ENCODE measurements around the gene AOPEP.

AOPEP gene, protein sequence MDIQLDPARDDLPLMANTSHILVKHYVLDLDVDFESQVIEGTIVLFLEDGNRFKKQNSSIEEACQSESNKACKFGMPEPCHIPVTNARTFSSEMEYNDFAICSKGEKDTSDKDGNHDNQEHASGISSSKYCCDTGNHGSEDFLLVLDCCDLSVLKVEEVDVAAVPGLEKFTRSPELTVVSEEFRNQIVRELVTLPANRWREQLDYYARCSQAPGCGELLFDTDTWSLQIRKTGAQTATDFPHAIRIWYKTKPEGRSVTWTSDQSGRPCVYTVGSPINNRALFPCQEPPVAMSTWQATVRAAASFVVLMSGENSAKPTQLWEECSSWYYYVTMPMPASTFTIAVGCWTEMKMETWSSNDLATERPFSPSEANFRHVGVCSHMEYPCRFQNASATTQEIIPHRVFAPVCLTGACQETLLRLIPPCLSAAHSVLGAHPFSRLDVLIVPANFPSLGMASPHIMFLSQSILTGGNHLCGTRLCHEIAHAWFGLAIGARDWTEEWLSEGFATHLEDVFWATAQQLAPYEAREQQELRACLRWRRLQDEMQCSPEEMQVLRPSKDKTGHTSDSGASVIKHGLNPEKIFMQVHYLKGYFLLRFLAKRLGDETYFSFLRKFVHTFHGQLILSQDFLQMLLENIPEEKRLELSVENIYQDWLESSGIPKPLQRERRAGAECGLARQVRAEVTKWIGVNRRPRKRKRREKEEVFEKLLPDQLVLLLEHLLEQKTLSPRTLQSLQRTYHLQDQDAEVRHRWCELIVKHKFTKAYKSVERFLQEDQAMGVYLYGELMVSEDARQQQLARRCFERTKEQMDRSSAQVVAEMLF

DNA sequence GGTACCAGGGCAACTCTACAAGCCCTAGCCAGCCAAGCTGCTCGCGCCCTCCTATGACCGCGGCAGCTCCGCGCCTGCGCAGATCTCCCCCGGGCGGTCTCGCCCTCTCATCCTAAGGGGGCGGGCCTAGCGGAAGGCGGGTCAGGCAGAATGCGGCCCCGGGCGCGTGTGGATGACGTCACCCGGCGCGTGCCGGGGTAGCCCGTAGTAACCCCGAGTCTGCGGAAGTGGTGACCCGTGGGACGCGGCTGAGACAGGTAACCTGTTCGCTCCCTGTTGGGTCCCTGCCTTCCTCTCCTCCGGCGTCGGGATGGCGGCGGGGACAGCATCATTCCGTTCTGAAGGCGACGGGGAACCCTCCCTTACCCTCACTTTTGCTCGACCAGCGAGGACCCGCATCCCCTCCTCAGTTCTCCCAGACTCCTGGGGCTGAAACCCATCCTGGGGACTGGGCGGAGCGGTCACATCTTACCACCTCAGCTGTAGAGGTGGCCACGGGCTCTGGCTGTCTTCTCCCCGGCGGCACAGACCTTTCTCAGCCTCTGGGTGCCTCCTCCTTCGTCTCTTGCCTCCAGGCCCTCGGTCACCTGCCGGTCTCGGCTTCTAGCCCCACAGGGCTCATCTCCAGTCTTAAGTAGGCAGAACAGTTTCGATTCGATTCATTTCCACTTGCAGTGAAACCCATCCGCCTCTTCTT lies at the start of gene AOPEP:
AOPEP (plus strand) TSS at position 205 of the 697 bp plus-strand sequence. CDS start 33,085 bp downstream, outside the sequence.
- peak within 1 kb of the TSS; percentile 75 for H3K4me3 ChIP-seq (ENCODE audit: low read length)
- no peaks in the 10 kb centered on the region for H4K20me1 ChIP-seq (ENCODE audit: insufficient read depth, low read length)
- H3K79me2 ChIP-seq (ENCODE audit: low read length), result peaks cover 21% of the 10 kb centered on the region
- H3F3A ChIP-seq (ENCODE audit: insufficient read depth, low read length), result no peaks in the 10 kb centered on the region; the same call in 1 of the 2 replicates
- no peaks in the 10 kb centered on the region for H3K36me3 ChIP-seq (replicated peaks; ENCODE audit: insufficient read depth, low read length)
- peak within 1 kb of the TSS; percentile 74; the same call in 1 of the 2 replicates for H3K27ac ChIP-seq (ENCODE audit: low read length)
- H2AFZ ChIP-seq (ENCODE audit: low read length), result peak within 1 kb of the TSS; percentile 73
- H3K4me1 ChIP-seq (ENCODE audit: low read length), result 0 out of 2 replicates have a peak, but pooled peaks cover 6% of the 10 kb centered on the region
- no peaks in the 10 kb centered on the region for H3K27me3 ChIP-seq (replicated peaks; ENCODE audit: insufficient read depth, low read length)
- peak within 1 kb of the TSS; percentile 86 for H3K9ac ChIP-seq (ENCODE audit: low read length)
- TF ChIP-seq EZH2 (optimal IDR thresholded peaks at IDR 0.05; ENCODE audit: low read depth, low read length), result no peak
- TF ChIP-seq EZH2phosphoT487 (IDR thresholded peaks at IDR 0.05; ENCODE audit: low read length), result no peak
- TF ChIP-seq, protein P1, sequence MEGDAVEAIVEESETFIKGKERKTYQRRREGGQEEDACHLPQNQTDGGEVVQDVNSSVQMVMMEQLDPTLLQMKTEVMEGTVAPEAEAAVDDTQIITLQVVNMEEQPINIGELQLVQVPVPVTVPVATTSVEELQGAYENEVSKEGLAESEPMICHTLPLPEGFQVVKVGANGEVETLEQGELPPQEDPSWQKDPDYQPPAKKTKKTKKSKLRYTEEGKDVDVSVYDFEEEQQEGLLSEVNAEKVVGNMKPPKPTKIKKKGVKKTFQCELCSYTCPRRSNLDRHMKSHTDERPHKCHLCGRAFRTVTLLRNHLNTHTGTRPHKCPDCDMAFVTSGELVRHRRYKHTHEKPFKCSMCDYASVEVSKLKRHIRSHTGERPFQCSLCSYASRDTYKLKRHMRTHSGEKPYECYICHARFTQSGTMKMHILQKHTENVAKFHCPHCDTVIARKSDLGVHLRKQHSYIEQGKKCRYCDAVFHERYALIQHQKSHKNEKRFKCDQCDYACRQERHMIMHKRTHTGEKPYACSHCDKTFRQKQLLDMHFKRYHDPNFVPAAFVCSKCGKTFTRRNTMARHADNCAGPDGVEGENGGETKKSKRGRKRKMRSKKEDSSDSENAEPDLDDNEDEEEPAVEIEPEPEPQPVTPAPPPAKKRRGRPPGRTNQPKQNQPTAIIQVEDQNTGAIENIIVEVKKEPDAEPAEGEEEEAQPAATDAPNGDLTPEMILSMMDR (IDR thresholded peaks at IDR 0.05; ENCODE audit: low read length), result no peak
- H3K9me3 ChIP-seq (replicated peaks; ENCODE audit: insufficient read depth, low read length), result no peaks in the 10 kb centered on the region
- peak within 1 kb of the TSS; percentile 81 for H3K4me2 ChIP-seq (ENCODE audit: low read depth, low read length)
- DNase-seq, result peak; percentile 98
- no peaks in the 10 kb centered on the region for H3K9me2 ChIP-seq (replicated peaks; ENCODE audit: insufficient read depth, low read length)

DNA sequence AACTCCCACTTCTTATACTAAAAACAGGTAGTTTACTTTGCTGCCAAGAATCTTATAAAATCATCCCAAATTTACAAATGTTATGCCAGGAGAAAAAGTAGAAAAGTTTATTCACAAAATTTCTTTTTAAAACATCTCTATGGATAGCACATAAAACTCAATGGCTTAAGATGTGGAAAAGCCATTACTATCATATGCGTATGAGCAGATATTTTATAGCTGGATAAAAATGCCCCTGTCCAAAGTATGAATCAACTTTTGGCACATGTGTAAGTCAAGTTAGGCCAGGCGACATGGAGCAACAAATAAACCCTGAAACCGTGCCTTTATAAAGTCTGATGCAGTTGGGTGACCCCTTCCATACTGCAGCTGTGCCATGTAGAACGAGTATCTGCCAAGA lies 48.6 kb upstream of the AOPEP start:
- no peaks in the 10 kb centered on the region for H3K9me3 ChIP-seq (replicated peaks; ENCODE audit: insufficient read depth, low read length)
- TF ChIP-seq, protein P1 (IDR thresholded peaks at IDR 0.05; ENCODE audit: low read length), result no peak
- TF ChIP-seq EZH2phosphoT487 (IDR thresholded peaks at IDR 0.05; ENCODE audit: low read length), result no peak
- no peak for TF ChIP-seq EZH2 (optimal IDR thresholded peaks at IDR 0.05; ENCODE audit: low read depth, low read length)
- no peaks in the 10 kb centered on the region for H3K36me3 ChIP-seq (replicated peaks; ENCODE audit: insufficient read depth, low read length)
- H3F3A ChIP-seq (ENCODE audit: insufficient read depth, low read length), result no peaks in the 10 kb centered on the region
- no peak overlapping the region for H3K27ac ChIP-seq (ENCODE audit: low read length)
- H3K9me2 ChIP-seq (replicated peaks; ENCODE audit: insufficient read depth, low read length), result no peaks in the 10 kb centered on the region
- H4K20me1 ChIP-seq (ENCODE audit: insufficient read depth, low read length), result no peaks in the 10 kb centered on the region
- no peak overlapping the region for H2AFZ ChIP-seq (ENCODE audit: low read length)
- no peaks in the 10 kb centered on the region for H3K79me2 ChIP-seq (ENCODE audit: low read length)
- no peaks in the 10 kb centered on the region for H3K27me3 ChIP-seq (replicated peaks; ENCODE audit: insufficient read depth, low read length)
- no peak overlapping the region for H3K9ac ChIP-seq (ENCODE audit: low read length)
- no peak overlapping the region for H3K4me3 ChIP-seq (ENCODE audit: low read length)
- no peak overlapping the region for H3K4me2 ChIP-seq (ENCODE audit: low read depth, low read length)
- no peak for DNase-seq
- no peaks in the 10 kb centered on the region for H3K4me1 ChIP-seq (ENCODE audit: low read length)

DNA sequence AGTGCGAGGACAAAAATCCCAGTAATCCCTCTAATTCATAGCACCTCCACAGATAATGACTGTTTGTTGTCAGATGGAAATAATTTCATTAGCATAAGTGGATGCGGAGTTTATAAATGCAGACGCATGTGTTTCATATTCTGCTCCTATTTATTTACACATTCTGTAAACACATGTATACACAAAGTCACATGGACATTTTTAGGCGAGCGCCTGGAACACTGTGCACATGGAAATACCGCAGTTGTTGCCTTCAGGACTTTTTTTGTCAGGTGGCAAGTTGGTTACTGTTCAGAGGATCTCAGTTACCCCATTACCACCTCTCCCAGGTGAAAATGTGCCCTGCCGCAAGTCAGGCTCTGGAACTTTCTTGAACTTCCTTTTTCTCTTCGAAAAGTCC lies 46.9 kb upstream of the AOPEP start:
- Histone ChIP-seq H2AFZ (ENCODE audit: low read length) (no peak overlapping the region), H3K9me2 (replicated peaks; ENCODE audit: insufficient read depth, low read length) (no peaks in the 10 kb centered on the region), H3K4me3 (ENCODE audit: low read length) (no peak overlapping the region), H3K4me2 (ENCODE audit: low read depth, low read length) (no peak overlapping the region), H4K20me1 (ENCODE audit: insufficient read depth, low read length) (no peaks in the 10 kb centered on the region), H3K36me3 (replicated peaks; ENCODE audit: insufficient read depth, low read length) (no peaks in the 10 kb centered on the region), H3K9ac (ENCODE audit: low read length) (no peak overlapping the region), H3F3A (ENCODE audit: insufficient read depth, low read length) (no peaks in the 10 kb centered on the region), H3K79me2 (ENCODE audit: low read length) (no peaks in the 10 kb centered on the region), H3K27ac (ENCODE audit: low read length) (no peak overlapping the region), H3K27me3 (replicated peaks; ENCODE audit: insufficient read depth, low read length) (no peaks in the 10 kb centered on the region), H3K4me1 (ENCODE audit: low read length) (no peaks in the 10 kb centered on the region), H3K9me3 (replicated peaks; ENCODE audit: insufficient read depth, low read length) (no peaks in the 10 kb centered on the region)
- DNase-seq, result no peak
- TF ChIP-seq, protein P1 (IDR thresholded peaks at IDR 0.05; ENCODE audit: low read length), result no peak
- TF ChIP-seq EZH2phosphoT487 (IDR thresholded peaks at IDR 0.05; ENCODE audit: low read length), result no peak
- no peak for TF ChIP-seq EZH2 (optimal IDR thresholded peaks at IDR 0.05; ENCODE audit: low read depth, low read length)

Data from MM.1S (cell line).